ENCODE results near the gene COL17A1.

DNA sequence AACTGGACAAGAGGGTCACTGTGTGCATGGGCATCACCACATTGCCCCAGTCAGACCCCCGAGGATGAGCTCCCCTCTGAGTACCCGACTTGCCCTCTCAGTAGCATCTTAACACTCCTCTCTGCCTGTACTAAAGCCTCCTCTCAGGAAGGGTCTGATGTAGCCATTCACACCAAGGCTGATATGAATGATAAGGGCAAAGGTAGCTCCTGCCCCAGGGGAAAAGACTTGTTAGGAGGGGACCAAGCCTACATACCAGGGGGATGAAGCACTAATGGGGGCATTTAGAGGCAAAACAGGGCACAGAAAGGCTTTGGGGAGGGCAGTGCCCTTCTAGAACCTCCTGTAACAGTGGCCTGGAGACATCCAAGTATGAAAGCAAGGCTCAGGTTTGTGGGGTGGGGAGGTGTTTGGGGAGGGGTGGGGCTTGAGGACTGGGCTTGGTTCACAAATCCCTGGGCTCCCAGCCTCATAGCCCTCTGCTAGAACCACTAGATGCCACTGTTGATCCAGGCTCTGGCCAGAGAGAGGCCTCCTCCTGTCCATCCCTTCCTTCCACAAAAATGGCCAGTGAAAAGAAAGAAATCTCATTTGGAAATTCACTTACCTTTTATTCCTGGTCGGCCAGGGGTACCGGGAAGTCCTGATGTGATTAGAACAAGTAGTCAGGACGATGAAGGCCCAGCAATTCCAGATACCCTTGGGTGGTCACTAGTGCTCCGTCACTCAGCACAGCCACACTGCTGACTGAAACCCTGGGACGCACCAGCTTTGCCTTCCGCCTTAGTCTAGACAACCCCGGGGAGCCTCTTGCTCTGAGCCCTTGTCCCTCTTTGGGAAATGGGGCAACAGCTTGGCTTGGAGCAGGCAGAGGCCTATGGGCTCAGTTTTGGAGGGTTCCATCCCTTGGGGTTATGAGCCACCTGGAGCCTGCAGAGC lies 40.3 kb downstream of the COL17A1 start:
- peak in 4 of 7 experiments; percentile 19 to 44 (median 28) for TF ChIP-seq CTCF (IDR thresholded peaks at IDR 0.05)
- TF ChIP-seq POLR2A (IDR thresholded peaks at IDR 0.05) = no peak
- no peak for TF ChIP-seq EP300 (IDR thresholded peaks at IDR 0.05)
- no peak for TF ChIP-seq POLR2AphosphoS5 (IDR thresholded peaks at IDR 0.05)

Data from stomach (tissue), 4 donors.